Progenitor cell of endocrine pancreas (in vitro differentiated cells): ENCODE measurements around the gene MXD4. TPM values are rescaled to one million over a fixed set of nuclear protein-coding genes. Genes with fewer than 3 reads are reported as not detected.
A peak's percentile ranks its signal among the peaks of the same experiment; 100 is the strongest.

ENCODE experiments used
- DNase-seq: peaks from one replicate; pipeline ENCODE4 v3.0.0; 2021; ENCODE audit warnings: low spot score; ENCODE audit not compliant: unreplicated experiment
- H3K27ac Mint-ChIP-seq: 2 replicates; pipeline ENCODE4 v1.8.0; 2021; ENCODE audit warnings: mild to moderate bottlenecking, moderate library complexity, mixed read lengths
- H3K27me3 Mint-ChIP-seq: 2 replicates; pipeline ENCODE4 v1.8.0; 2021; ENCODE audit warnings: mixed read lengths
- H3K36me3 Mint-ChIP-seq: 2 replicates; pipeline ENCODE4 v1.8.0; 2022; ENCODE audit warnings: mixed read lengths; ENCODE audit not compliant: insufficient read depth
- H3K4me1 Mint-ChIP-seq: 2 replicates; pipeline ENCODE4 v1.8.0; 2021; ENCODE audit warnings: low read depth, mixed read lengths
- H3K4me3 Mint-ChIP-seq: 2 replicates; pipeline ENCODE4 v1.8.0; 2021; ENCODE audit warnings: low read depth, mild to moderate bottlenecking, moderate library complexity, mixed read lengths
- H3K9me3 Mint-ChIP-seq: 2 replicates; pipeline ENCODE4 v1.8.0; 2021; ENCODE audit warnings: low read depth, mixed read lengths
- CTCF ChIP-seq: fragments of 200-600 bp; sonication (generic); IDR thresholded peaks from one replicate; pipeline ENCODE4 v1.5.0; 2021; ENCODE audit warnings: antibody characterized with exemption, mild to moderate bottlenecking; ENCODE audit not compliant: unreplicated experiment
- long read RNA-seq: library from polyadenylated mRNA; unstranded; transcript quantifications from one replicate; pipeline ENCODE4 v2.0.0, GENCODE V29; 2020
- total RNA-seq: library from RNA; stranded (reverse); gene quantifications from 2 replicates; pipeline ENCODE4 v1.2.1, GENCODE V29; 2021

Gene MXD4
- 103 and 121 TPM in 2 replicates for total RNA-seq
- long read RNA-seq, full-length matches to known transcripts: 1 of 1 reads
- long read RNA-seq, partial matches to known transcripts: 0 of 1 reads
- long read RNA-seq, other reads (novel, unspliced or antisense): 0 of 1 reads

DNA sequence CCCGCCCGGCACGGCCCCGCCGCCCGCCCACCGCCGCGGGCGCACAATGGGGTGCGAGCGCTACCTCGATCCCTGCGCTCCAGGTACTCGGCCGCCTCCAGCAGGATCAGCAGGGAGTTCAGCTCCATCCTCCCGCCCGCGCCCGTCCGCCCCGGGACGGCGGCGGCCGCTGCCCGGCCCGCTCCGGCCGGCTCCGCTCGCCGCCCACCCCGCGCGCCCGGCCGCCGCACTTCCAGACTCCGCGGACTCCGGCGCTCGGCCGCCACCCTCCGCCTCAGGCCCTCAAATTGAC, at the start of gene MXD4:
MXD4 (minus strand) TSS at position 257 of the 292 bp plus-strand sequence; CDS start at position 128, 129 bp downstream.
- Mint-ChIP-seq H3K4me3 (peak within 1 kb of the TSS; percentile 75), H3K4me1 (peaks cover 2% of the 10 kb centered on the region), H3K9me3 (no peaks in the 10 kb centered on the region), H3K36me3 (no peaks in the 10 kb centered on the region), H3K27me3 (no peaks in the 10 kb centered on the region), H3K27ac (peak within 1 kb of the TSS; percentile 81)
- no peak for TF ChIP-seq CTCF
- no peak for DNase-seq

GRCh38 chr4:2306773-2307410, 45.0 kb upstream of the MXD4 start:
- Mint-ChIP-seq H3K27ac (no peak overlapping the region), H3K4me3 (no peak overlapping the region), H3K4me1 (no peaks in the 10 kb centered on the region), H3K27me3 (no peaks in the 10 kb centered on the region), H3K36me3 (peaks cover 8% of the 10 kb centered on the region), H3K9me3 (peaks cover 21% of the 10 kb centered on the region)
- no peak for TF ChIP-seq CTCF
- DNase-seq: no peak

DNA sequence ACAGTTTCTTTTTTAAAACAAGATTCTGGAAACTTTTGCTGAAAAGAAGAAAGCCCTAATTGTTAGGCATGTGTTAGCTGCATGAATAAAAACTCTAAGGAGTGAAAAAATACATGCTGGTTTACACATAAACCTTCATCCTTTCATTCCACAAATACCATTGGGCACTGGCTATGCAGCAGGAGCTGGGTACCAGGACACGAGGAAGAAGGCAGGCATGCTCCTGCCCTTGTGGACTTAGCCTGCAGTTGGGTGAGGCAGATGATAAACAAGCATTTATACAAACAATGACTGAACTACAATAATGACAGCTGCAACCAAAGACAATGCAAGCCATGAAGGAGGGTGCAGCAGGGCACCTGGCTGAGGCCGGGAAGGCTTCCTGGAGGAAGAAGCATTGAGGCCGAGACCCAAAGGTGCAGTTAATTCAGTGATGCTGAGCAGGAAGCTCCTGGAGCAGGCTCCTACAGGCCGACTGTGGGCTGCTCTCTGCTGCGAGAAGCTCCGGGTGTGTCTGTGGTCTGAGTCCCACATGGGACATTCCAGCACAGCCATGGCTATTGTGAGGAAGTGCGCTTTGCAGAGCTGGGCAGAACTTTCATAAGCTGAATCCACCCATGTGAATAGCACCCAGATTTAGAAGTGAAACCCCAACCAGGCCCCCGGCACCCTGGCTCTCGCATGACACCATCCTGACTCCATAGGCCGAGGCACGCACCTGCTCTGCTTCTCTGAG, 44.0 kb upstream of the MXD4 start:
- DNase-seq: no peak
- Mint-ChIP-seq H3K4me3 (no peak overlapping the region), H3K4me1 (no peaks in the 10 kb centered on the region), H3K27me3 (no peaks in the 10 kb centered on the region), H3K9me3 (peaks cover 21% of the 10 kb centered on the region), H3K36me3 (peaks cover 8% of the 10 kb centered on the region), H3K27ac (no peak overlapping the region)
- TF ChIP-seq CTCF: no peak

- Mint-ChIP-seq H3K4me3 (no peak overlapping the region), H3K9me3 (peaks cover 17% of the 10 kb centered on the region), H3K27me3 (no peaks in the 10 kb centered on the region), H3K27ac (no peak overlapping the region), H3K4me1 (no peaks in the 10 kb centered on the region), H3K36me3 (peaks cover 8% of the 10 kb centered on the region)
- DNase-seq: no peak
- no peak for TF ChIP-seq CTCF
These were observed 43.1 kb upstream of the MXD4 start for GRCh38 chr4:2304877-2305561.

GRCh38 chr4:2304321-2304876, 42.5 kb upstream of the MXD4 start:
- Mint-ChIP-seq H3K27ac (no peak overlapping the region), H3K9me3 (peaks cover 16% of the 10 kb centered on the region), H3K4me1 (no peaks in the 10 kb centered on the region), H3K27me3 (no peaks in the 10 kb centered on the region), H3K4me3 (no peak overlapping the region), H3K36me3 (peaks cover 8% of the 10 kb centered on the region)
- DNase-seq: no peak
- TF ChIP-seq CTCF: no peak
